Progenitor cell of endocrine pancreas (in vitro differentiated cells): ENCODE data around the gene BCAM. TPM values are rescaled to one million over a fixed set of nuclear protein-coding genes. Genes with fewer than 3 reads are reported as not detected.

Source experiments
- DNase-seq: peaks from one replicate; pipeline ENCODE4 v3.0.0; 2021; ENCODE audit warnings: low spot score; ENCODE audit not compliant: unreplicated experiment
- H3K27ac Mint-ChIP-seq: 2 replicates; pipeline ENCODE4 v1.8.0; 2021; ENCODE audit warnings: mild to moderate bottlenecking, moderate library complexity, mixed read lengths
- H3K27me3 Mint-ChIP-seq: 2 replicates; pipeline ENCODE4 v1.8.0; 2021; ENCODE audit warnings: mixed read lengths
- H3K36me3 Mint-ChIP-seq: 2 replicates; pipeline ENCODE4 v1.8.0; 2022; ENCODE audit warnings: mixed read lengths; ENCODE audit not compliant: insufficient read depth
- H3K4me1 Mint-ChIP-seq: 2 replicates; pipeline ENCODE4 v1.8.0; 2021; ENCODE audit warnings: low read depth, mixed read lengths
- H3K4me3 Mint-ChIP-seq: 2 replicates; pipeline ENCODE4 v1.8.0; 2021; ENCODE audit warnings: low read depth, mild to moderate bottlenecking, moderate library complexity, mixed read lengths
- H3K9me3 Mint-ChIP-seq: 2 replicates; pipeline ENCODE4 v1.8.0; 2021; ENCODE audit warnings: low read depth, mixed read lengths
- CTCF ChIP-seq: fragments of 200-600 bp; sonication (generic); IDR thresholded peaks from one replicate; pipeline ENCODE4 v1.5.0; 2021; ENCODE audit warnings: antibody characterized with exemption, mild to moderate bottlenecking; ENCODE audit not compliant: unreplicated experiment
- total RNA-seq: library from RNA; stranded (reverse); gene quantifications from 2 replicates; pipeline ENCODE4 v1.2.1, GENCODE V29; 2021

BCAM gene
- total RNA-seq, 1 donor from 2014 or later = 211 TPM

- no peaks in the 10 kb centered on the region for H3K9me3 Mint-ChIP-seq
- peaks cover 6% of the 10 kb centered on the region for H3K4me1 Mint-ChIP-seq
- H3K27ac Mint-ChIP-seq = no peak overlapping the region
- no peak for DNase-seq
- no peak overlapping the region for H3K4me3 Mint-ChIP-seq
- no peak for TF ChIP-seq CTCF
- H3K27me3 Mint-ChIP-seq = no peaks in the 10 kb centered on the region
- peaks cover 3% of the 10 kb centered on the region for H3K36me3 Mint-ChIP-seq
Measured at GRCh38 chr19:44783545-44783944, 25.4 kb upstream of the BCAM start.

- Mint-ChIP-seq H3K4me1 (peaks cover 6% of the 10 kb centered on the region), H3K27ac (no peak overlapping the region), H3K36me3 (peaks cover 6% of the 10 kb centered on the region), H3K9me3 (no peaks in the 10 kb centered on the region), H3K4me3 (no peak overlapping the region), H3K27me3 (no peaks in the 10 kb centered on the region)
- DNase-seq = no peak
- no peak for TF ChIP-seq CTCF
Measured at GRCh38 chr19:44785271-44785670, 23.6 kb upstream of the BCAM start.

GRCh38 chr19:44785993-44786392, 22.9 kb upstream of the BCAM start:
- Mint-ChIP-seq H3K27me3 (no peaks in the 10 kb centered on the region), H3K9me3 (no peaks in the 10 kb centered on the region), H3K4me1 (peaks cover 6% of the 10 kb centered on the region), H3K36me3 (peaks cover 6% of the 10 kb centered on the region), H3K27ac (no peak overlapping the region), H3K4me3 (no peak overlapping the region)
- DNase-seq = no peak
- TF ChIP-seq CTCF = no peak

GRCh38 chr19:44788971-44789370, 19.9 kb upstream of the BCAM start:
- no peak for TF ChIP-seq CTCF
- Mint-ChIP-seq H3K4me1 (peaks cover 6% of the 10 kb centered on the region), H3K4me3 (no peak overlapping the region), H3K36me3 (peaks cover 5% of the 10 kb centered on the region), H3K27ac (no peak overlapping the region), H3K27me3 (no peaks in the 10 kb centered on the region), H3K9me3 (no peaks in the 10 kb centered on the region)
- DNase-seq = no peak

GRCh38 chr19:44789943-44790483, 18.9 kb upstream of the BCAM start:
- no peak for TF ChIP-seq CTCF
- Mint-ChIP-seq H3K36me3 (peaks cover 3% of the 10 kb centered on the region), H3K4me3 (no peak overlapping the region), H3K27me3 (no peaks in the 10 kb centered on the region), H3K27ac (no peak overlapping the region), H3K9me3 (no peaks in the 10 kb centered on the region), H3K4me1 (no peaks in the 10 kb centered on the region)
- DNase-seq = no peak
